Stimulated activated CD8-positive, alpha-beta memory T cell treated with anti-CD3 and anti-CD28 coated beads, Interleukin-7, amount 100 ng/mL, for 1 hour (primary cell): ENCODE measurements around the gene DEGS1.

Source experiments
- DNase-seq, 2 donors: peaks; one replicate each; pipeline ENCODE4 v3.0.0-alpha.2; 2020; ENCODE audit warnings: low read depth in 2 of 2

Gene DEGS1

GRCh38 chr1:224182866-224183590 is at the start of gene DEGS1:
DEGS1 (plus strand) TSS chr1:224183240; CDS start chr1:224183337, 97 bp downstream.
- peak; percentile 53 to 65 for DNase-seq

GRCh38 chr1:224133741-224134299 is 49.2 kb upstream of the DEGS1 start:
- no peak for DNase-seq

GRCh38 chr1:224137518-224137917 is 45.5 kb upstream of the DEGS1 start:
- DNase-seq: no peak

DNA sequence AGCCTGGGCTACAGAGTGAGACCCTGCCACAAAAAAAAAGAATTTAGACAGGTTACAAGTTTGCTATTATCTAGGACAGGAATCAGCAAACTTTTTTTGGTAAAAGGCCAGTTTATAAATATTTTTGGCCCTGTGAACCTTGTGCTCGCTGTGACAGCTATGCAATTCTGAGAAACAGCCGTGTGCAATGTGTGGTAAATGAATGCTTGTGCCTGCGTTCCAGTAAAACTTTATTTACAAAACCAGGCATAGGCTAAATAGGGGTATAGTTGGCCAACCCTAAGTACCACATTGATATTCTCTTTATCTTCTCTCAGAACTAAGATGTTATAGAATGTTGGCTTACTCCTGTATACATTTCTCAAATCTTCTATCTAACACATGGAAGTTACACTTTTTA is 44.8 kb upstream of the DEGS1 start:
- no peak for DNase-seq

GRCh38 chr1:224141693-224142092 is 41.3 kb upstream of the DEGS1 start:
- DNase-seq: no peak

- no peak for DNase-seq
Observed at GRCh38 chr1:224149709-224150108, 33.3 kb upstream of the DEGS1 start.

DNA sequence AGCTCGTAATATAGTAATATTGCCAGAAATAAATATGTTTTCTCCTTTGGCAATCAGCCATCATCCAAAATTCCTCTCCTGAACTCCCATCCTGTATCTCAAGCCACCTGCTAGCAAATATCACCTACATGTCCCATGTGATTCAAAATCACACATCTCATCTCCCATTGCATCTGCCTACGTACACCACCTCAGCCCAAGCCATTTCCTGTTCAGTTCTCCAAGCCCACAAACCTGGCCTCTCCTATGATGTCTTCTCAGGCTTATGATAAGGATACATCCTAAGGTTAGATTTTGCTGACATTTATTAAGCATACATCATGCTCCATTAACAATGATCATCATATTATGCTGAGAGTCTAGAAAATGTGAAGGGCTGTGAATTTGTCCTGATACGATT is 31.9 kb upstream of the DEGS1 start:
- DNase-seq: no peak

DNA sequence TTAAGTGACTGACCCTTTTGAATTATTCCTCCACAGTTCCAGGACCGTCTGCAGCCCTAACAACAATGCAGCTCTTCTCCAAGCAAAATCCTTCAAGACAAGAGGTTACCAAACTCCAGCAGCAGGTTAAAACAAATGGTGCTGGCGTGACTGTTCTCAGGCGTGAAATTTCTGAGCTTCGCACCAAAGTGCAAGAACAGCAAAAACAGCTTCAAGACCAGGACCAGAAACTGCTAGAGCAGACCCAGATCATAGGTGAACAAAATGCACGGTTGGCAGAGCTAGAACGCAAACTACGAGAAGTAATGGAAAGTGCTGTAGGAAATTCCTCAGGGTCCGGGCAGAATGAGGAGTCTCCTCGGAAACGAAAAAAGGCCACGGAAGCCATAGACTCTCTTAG is 25.7 kb upstream of the DEGS1 start:
- no peak for DNase-seq

DNA sequence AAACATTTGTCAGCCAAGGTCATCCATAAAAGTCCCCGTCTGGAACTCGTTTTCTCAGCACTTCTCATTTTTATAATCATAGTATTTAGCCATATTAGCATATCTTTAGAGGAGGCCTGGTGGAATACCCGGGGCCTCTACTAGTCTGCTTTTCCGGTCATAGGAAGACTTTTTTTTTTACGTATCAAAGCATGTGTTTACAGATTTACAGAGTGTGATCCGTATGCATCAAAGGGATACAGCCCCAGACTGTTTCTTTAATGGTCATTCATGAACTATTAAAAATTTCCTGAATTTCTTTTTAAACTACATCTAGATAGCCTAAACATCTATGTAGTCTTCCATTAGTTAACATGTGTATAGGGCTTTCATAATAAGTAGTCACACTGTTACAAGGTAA is 23.5 kb upstream of the DEGS1 start:
- DNase-seq: no peak

DNA sequence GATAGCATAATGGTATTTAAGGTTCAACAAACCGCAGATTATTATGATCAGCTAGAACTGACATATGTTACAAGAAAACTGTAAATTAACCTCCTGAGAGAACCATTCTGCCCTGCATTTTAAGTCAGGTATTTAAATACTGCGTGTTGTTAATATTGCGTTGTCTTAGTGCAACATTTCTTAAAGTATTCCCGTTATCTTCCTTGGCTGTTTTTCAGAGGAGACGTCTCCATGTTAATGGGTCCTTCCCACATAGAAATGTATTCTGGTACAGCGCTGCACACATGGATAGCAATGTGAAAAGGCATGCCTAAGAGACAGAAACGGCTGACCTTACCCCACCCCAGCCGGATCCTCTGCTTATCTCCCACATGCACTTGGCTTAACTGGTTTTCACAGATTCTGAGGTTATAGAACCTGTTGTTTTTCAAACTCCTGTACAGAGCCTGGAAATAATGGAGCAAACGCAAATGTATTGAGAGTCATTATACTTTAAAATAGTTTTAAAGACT is 22.8 kb upstream of the DEGS1 start:
- DNase-seq: no peak

- DNase-seq: no peak
Observed at GRCh38 chr1:224162768-224163167, 20.3 kb upstream of the DEGS1 start.

- no peak for DNase-seq
Observed at GRCh38 chr1:224163311-224163710, 19.7 kb upstream of the DEGS1 start.

GRCh38 chr1:224168859-224169380 is 14.1 kb upstream of the DEGS1 start:
- no peak for DNase-seq

DNA sequence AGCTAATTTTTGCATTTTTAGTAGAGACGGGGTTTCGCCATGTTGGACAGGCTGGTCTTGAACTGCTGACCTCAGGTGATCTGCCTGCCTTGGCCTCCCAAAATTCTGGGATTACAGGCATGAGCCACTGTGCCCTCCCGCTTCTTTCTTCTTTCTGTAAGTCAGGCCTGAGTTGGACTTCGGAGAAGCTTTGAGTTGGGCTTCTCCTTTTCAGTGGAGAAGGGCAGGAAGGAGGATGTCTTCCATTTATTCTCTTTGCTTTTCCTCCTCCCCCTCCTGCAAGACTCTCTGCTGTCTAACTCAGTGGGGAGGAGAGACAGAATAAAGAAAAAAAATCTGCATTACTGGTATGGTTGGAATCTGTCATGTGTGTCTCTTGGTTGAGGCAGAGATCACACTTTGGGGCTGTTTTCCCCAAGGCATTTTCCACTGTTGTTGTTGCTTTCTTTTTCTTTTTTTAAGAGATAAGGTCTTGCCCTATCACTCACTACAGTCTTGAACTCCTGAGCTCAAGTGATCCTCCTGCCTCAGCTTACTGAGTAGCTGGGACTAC is 13.2 kb upstream of the DEGS1 start:
- no peak for DNase-seq

DNA sequence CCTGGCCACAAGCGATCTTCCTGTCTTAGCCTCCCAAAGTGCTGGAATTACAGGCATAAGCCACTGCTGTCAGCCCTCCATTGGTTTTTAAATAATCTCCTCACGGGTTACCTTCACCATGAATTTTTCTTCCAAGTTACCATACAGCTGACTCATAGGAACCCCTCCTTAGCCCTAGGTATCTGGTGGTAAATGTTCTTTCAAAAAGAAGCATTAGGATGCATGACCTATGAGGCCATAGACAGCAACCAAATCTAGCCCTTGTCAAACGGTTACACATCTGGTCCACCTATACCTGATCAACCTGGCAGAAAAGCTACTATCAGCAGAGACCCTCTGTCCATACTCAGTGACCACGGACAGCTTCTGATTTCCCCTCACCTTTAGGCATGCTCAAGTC is 12.7 kb upstream of the DEGS1 start:
- DNase-seq: no peak

GRCh38 chr1:224170748-224171478 is 12.1 kb upstream of the DEGS1 start:
- no peak for DNase-seq

- no peak for DNase-seq
Observed at GRCh38 chr1:224172229-224172628, 10.8 kb upstream of the DEGS1 start.

DNA sequence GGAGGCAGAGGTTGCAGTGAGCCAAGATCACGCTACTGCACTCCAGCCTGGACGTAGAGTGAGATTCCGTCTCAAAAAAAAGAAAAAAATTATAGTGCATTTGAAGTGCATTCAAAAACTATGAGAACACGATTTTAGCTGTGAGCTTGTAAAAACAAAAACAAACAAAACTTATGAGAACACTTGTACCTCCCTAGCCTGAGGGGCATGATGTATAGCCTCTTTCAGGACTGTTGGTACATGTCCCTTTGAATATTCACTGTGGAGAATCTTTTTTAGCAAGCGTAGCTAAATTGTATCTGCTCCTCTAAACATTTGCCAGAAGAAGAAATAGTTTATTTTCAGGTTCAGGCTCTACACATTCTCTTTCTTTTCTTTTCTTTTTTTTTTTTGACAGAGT is 9.5 kb upstream of the DEGS1 start:
- no peak for DNase-seq

DNA sequence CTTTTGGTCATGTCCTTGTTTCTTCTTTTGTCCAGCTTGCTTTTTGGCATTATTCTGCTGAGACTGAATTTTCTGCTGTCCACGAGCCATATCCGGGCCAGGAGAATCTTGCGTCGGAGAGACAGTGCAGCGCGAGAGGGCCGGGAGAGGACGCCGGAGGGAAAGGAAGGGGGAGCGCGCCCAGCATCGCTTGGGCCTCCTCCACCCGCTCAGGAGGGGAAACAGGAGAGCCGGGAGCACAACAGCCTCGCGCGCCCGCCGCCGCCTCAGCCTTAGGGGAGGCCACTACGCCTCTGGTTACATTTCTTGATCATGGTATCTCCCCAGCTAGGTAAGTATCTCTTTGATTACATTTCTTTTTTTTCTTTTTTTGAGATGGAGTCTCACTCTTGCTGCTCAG is 7.4 kb upstream of the DEGS1 start:
- DNase-seq: no peak

GRCh38 chr1:224177356-224177999 is 5.6 kb upstream of the DEGS1 start:
- DNase-seq: no peak

- no peak for DNase-seq
Observed at GRCh38 chr1:224178894-224179293, 4.1 kb upstream of the DEGS1 start.
